ENCODE results near the gene SVBP. TPM values are rescaled to one million over a fixed set of nuclear protein-coding genes. Genes with fewer than 3 reads are reported as not detected.

SVBP gene
- total RNA-seq, 1 experiment from 2014 or later, result 10.1 TPM

DNA sequence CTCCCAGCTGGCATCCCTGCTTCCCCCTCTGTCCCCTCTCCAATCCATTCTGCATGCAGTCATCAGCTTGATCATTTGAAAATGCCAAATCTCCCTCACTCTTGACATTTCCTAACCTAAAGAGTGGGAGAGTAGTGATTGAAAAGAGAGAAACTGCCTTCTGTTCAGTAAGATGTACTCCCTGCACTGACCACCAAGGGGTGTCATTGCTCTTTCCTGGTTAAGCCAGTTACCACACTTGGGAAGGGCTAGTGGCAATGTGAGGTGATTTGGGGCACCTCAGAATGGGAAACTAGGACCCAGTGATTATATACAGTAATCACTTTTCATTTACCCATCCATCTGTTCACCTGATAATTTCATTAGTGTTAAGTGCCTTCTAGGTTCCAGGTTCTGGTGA is 39.3 kb downstream of the SVBP start:
- BruUV-seq (replicated peaks), result no TSS peak
- no peaks in the 10 kb centered on the region for H3K27me3 Mint-ChIP-seq (ENCODE audit: unreplicated experiment)

DNA sequence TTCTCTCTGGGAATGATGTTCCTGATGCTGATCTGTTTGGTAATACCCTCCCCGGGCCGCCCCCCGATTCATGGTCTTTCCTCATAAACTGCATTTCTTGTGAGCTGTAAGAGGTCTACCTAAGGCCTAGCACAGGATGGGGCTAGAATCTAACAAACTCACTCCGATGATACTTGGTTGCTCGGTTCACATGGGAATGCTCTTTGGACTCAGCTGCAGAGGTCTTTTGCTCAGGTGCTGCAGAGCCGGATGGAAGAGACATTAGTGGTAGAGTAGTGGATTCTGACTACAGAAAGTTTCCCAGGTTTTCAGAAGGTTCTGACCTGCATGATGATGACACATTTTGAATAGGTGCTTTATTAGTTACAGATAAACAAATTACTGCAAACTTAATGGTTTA is 40.7 kb downstream of the SVBP start:
- no peak overlapping the region for H3K4me3 Mint-ChIP-seq (ENCODE audit: low read depth, unreplicated experiment)
- BruUV-seq (replicated peaks), result no TSS peak
- no peaks in the 10 kb centered on the region for H3K27me3 Mint-ChIP-seq (ENCODE audit: unreplicated experiment)
- CTCF ChIA-PET, result interaction anchor here (0.6 kb wide), 1 partner anchor 176 kb away, joined by 3 read pairs; no protein-coding TSS in a partner anchor
- H3K4me1 Mint-ChIP-seq (ENCODE audit: low read depth, unreplicated experiment), result no peaks in the 10 kb centered on the region
- intact Hi-C loops (cut with micrococcal nuclease; ENCODE audit: unreplicated experiment), result loop anchor here (5.0 kb wide), 1 partner anchor 136 kb away; no protein-coding TSS in a partner anchor
- H3K27ac Mint-ChIP-seq (ENCODE audit: unreplicated experiment), result no peak overlapping the region
- peaks cover 12% of the 10 kb centered on the region for H3K36me3 Mint-ChIP-seq (ENCODE audit: insufficient read depth, unreplicated experiment)
- no peaks in the 10 kb centered on the region for H3K9me3 Mint-ChIP-seq (ENCODE audit: low read depth, unreplicated experiment)
- DNase-seq, result no peak
- TF ChIP-seq, protein P1, sequence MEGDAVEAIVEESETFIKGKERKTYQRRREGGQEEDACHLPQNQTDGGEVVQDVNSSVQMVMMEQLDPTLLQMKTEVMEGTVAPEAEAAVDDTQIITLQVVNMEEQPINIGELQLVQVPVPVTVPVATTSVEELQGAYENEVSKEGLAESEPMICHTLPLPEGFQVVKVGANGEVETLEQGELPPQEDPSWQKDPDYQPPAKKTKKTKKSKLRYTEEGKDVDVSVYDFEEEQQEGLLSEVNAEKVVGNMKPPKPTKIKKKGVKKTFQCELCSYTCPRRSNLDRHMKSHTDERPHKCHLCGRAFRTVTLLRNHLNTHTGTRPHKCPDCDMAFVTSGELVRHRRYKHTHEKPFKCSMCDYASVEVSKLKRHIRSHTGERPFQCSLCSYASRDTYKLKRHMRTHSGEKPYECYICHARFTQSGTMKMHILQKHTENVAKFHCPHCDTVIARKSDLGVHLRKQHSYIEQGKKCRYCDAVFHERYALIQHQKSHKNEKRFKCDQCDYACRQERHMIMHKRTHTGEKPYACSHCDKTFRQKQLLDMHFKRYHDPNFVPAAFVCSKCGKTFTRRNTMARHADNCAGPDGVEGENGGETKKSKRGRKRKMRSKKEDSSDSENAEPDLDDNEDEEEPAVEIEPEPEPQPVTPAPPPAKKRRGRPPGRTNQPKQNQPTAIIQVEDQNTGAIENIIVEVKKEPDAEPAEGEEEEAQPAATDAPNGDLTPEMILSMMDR (IDR thresholded peaks at IDR 0.05; ENCODE audit: unreplicated experiment), result no peak

More for the DNA sequence above, 39.3 kb downstream of the SVBP start:
- H3K4me3 Mint-ChIP-seq (ENCODE audit: low read depth, unreplicated experiment), result no peak overlapping the region
- DNase-seq, result peak; percentile 34
- no peaks in the 10 kb centered on the region for H3K9me3 Mint-ChIP-seq (ENCODE audit: low read depth, unreplicated experiment)
- no peak overlapping the region for H3K27ac Mint-ChIP-seq (ENCODE audit: unreplicated experiment)
- CTCF ChIA-PET, result interaction anchor here (0.8 to 1.8 kb wide), 3 partner anchors 11 to 295 kb away, joined by 8 to 12 read pairs (median 8); partner anchors contain the start of genes C1orf50 and P3H1
- TF ChIP-seq, protein P1 (IDR thresholded peaks at IDR 0.05; ENCODE audit: unreplicated experiment), result peak; percentile 71
- intact Hi-C loops (cut with micrococcal nuclease; ENCODE audit: unreplicated experiment), result loop anchor here (5.0 kb wide), 1 partner anchor 134 kb away; no protein-coding TSS in a partner anchor
- peaks cover 17% of the 10 kb centered on the region for H3K36me3 Mint-ChIP-seq (ENCODE audit: insufficient read depth, unreplicated experiment)
- no peaks in the 10 kb centered on the region for H3K4me1 Mint-ChIP-seq (ENCODE audit: low read depth, unreplicated experiment)

DNA sequence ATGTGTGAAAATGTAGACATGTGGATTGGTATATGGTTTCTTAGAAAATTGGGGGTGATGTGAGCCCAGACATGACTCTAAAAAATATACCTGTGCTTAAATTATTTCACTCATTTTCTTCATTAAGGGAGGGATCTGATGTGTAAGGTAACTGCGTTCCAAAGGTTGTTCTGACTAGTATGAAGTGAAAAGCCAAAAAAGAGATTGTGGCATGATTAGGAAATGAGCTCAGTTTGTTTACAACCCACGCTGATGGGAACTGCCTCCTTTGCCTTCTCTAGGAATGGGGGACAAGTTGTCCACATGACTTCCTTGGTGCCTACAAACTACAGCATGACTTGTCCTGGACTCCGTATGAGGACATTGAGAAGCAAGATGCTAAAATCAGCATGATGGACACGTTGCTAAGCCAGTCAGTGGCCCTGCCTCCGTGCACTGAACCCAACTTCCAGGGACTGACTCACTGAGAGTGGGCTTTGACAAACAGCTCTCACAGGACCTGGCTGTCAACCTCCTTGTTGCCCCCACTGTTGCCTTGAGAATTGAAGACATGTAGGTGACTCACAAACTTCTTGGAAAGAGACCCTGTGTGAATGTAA is 42.2 kb downstream of the SVBP start:
- BruUV-seq (replicated peaks), result no TSS peak
- H3K4me3 Mint-ChIP-seq (ENCODE audit: low read depth, unreplicated experiment), result no peak overlapping the region
- peaks cover 18% of the 10 kb centered on the region for H3K36me3 Mint-ChIP-seq (ENCODE audit: insufficient read depth, unreplicated experiment)
- TF ChIP-seq, protein P1 (IDR thresholded peaks at IDR 0.05; ENCODE audit: unreplicated experiment), result no peak
- CTCF ChIA-PET, result no interaction called here
- no peaks in the 10 kb centered on the region for H3K9me3 Mint-ChIP-seq (ENCODE audit: low read depth, unreplicated experiment)
- peaks cover 9% of the 10 kb centered on the region for H3K4me1 Mint-ChIP-seq (ENCODE audit: low read depth, unreplicated experiment)
- no peak overlapping the region for H3K27ac Mint-ChIP-seq (ENCODE audit: unreplicated experiment)
- no peak for DNase-seq
- intact Hi-C loops (cut with micrococcal nuclease; ENCODE audit: unreplicated experiment), result loop anchor here (5.0 kb wide), 1 partner anchor 137 kb away; no protein-coding TSS in a partner anchor
- no peaks in the 10 kb centered on the region for H3K27me3 Mint-ChIP-seq (ENCODE audit: unreplicated experiment)

- CTCF ChIA-PET, result interaction anchor here (0.6 kb wide), 2 partner anchors 172 to 176 kb away, joined by 3 to 4 read pairs; no protein-coding TSS in a partner anchor
- TF ChIP-seq, protein P1 (IDR thresholded peaks at IDR 0.05; ENCODE audit: unreplicated experiment), result no peak
Observed at GRCh38 chr1:42773420-42773819, 43.8 kb downstream of the SVBP start.

More at GRCh38 chr1:42773420-42773819, 43.8 kb downstream of the SVBP start:
- no peaks in the 10 kb centered on the region for H3K27me3 Mint-ChIP-seq (ENCODE audit: unreplicated experiment)
- intact Hi-C loops (cut with micrococcal nuclease; ENCODE audit: unreplicated experiment), result no loop called here
- DNase-seq, result no peak
- no peak overlapping the region for H3K4me3 Mint-ChIP-seq (ENCODE audit: low read depth, unreplicated experiment)
- no peak overlapping the region for H3K27ac Mint-ChIP-seq (ENCODE audit: unreplicated experiment)
- H3K36me3 Mint-ChIP-seq (ENCODE audit: insufficient read depth, unreplicated experiment), result peaks cover 18% of the 10 kb centered on the region
- H3K4me1 Mint-ChIP-seq (ENCODE audit: low read depth, unreplicated experiment), result peaks cover 9% of the 10 kb centered on the region
- H3K9me3 Mint-ChIP-seq (ENCODE audit: low read depth, unreplicated experiment), result no peaks in the 10 kb centered on the region
- no TSS peak for BruUV-seq (replicated peaks)
